IPS-20b (cell line): Measurements from ENCODE around the gene DSCAM.
"Not testable (repeated sequence)": the region's sequence is repeated elsewhere in the genome, so short reads cannot be mapped to it uniquely, and the experiment has no call there.

Source experiments
- H3K27ac ChIP-seq: one replicate; pipeline ENCODE4 v1.5.1; 2013; ENCODE audit warnings: low read length
- H3K27me3 ChIP-seq: 2 replicates; pipeline ENCODE4 v1.6.1; 2013; ENCODE audit warnings: mild to moderate bottlenecking, low read length, inconsistent platforms; ENCODE audit not compliant: insufficient read depth
- H3K36me3 ChIP-seq: 2 replicates; pipeline ENCODE4 v1.6.1; 2013; ENCODE audit warnings: low read depth, mild to moderate bottlenecking, inconsistent platforms, low read length, moderate library complexity; ENCODE audit not compliant: insufficient read depth
- H3K4me1 ChIP-seq: 2 replicates; pipeline ENCODE4 v1.6.1; 2013; ENCODE audit warnings: mild to moderate bottlenecking, control low read depth, inconsistent platforms, low read length, moderate library complexity; ENCODE audit not compliant: insufficient read depth
- H3K4me3 ChIP-seq: 2 replicates; pipeline ENCODE4 v1.5.1; 2013; ENCODE audit warnings: mild to moderate bottlenecking, low read length, inconsistent platforms
- H3K9ac ChIP-seq: 2 replicates; pipeline ENCODE4 v1.6.1; 2013; ENCODE audit warnings: low read depth, mild to moderate bottlenecking, inconsistent platforms, low read length, moderate library complexity
- H3K9me3 ChIP-seq: 2 replicates; pipeline ENCODE4 v1.6.1; 2013; ENCODE audit warnings: mild to moderate bottlenecking, low read depth, low read length, inconsistent platforms; ENCODE audit not compliant: insufficient read depth

DSCAM gene

GRCh38 chr21:40466893-40467483, 380.0 kb downstream of the DSCAM start:
- Histone ChIP-seq H3K4me3 (no peak overlapping the region), H3K9ac (no peak overlapping the region), H3K4me1 (no peaks in the 10 kb centered on the region), H3K27ac (no peak overlapping the region), H3K9me3 (no peaks in the 10 kb centered on the region), H3K27me3 (no peaks in the 10 kb centered on the region), H3K36me3 (no peaks in the 10 kb centered on the region)

- H3K4me1 ChIP-seq: no peaks in the 10 kb centered on the region
- no peak overlapping the region for H3K4me3 ChIP-seq
- no peaks in the 10 kb centered on the region for H3K9me3 ChIP-seq
- no peaks in the 10 kb centered on the region for H3K36me3 ChIP-seq
- no peak overlapping the region for H3K9ac ChIP-seq
- H3K27ac ChIP-seq: no peak overlapping the region
- no peaks in the 10 kb centered on the region for H3K27me3 ChIP-seq
Measured at GRCh38 chr21:40465382-40465781, 381.6 kb downstream of the DSCAM start.

- Histone ChIP-seq H3K4me3 (no peak overlapping the region), H3K27me3 (no peaks in the 10 kb centered on the region), H3K9ac (no peak overlapping the region), H3K4me1 (no peaks in the 10 kb centered on the region), H3K36me3 (no peaks in the 10 kb centered on the region), H3K27ac (no peak overlapping the region), H3K9me3 (no peaks in the 10 kb centered on the region)
Measured at GRCh38 chr21:40463176-40463575, 383.8 kb downstream of the DSCAM start.

- Histone ChIP-seq H3K9me3 (no peaks in the 10 kb centered on the region), H3K4me3 (no peak overlapping the region), H3K27me3 (no peaks in the 10 kb centered on the region), H3K4me1 (no peaks in the 10 kb centered on the region), H3K27ac (no peak overlapping the region), H3K36me3 (no peaks in the 10 kb centered on the region), H3K9ac (no peak overlapping the region)
Measured at GRCh38 chr21:40461008-40461407, 385.9 kb downstream of the DSCAM start.

GRCh38 chr21:40457741-40458140, 389.2 kb downstream of the DSCAM start:
- Histone ChIP-seq H3K4me1 (no peaks in the 10 kb centered on the region), H3K4me3 (no peak overlapping the region), H3K36me3 (no peaks in the 10 kb centered on the region), H3K9me3 (no peaks in the 10 kb centered on the region), H3K27me3 (no peaks in the 10 kb centered on the region), H3K27ac (no peak overlapping the region), H3K9ac (no peak overlapping the region)

GRCh38 chr21:40454057-40454456, 392.9 kb downstream of the DSCAM start:
- Histone ChIP-seq H3K9ac (no peak overlapping the region), H3K36me3 (no peaks in the 10 kb centered on the region), H3K27ac (no peak overlapping the region), H3K9me3 (no peaks in the 10 kb centered on the region), H3K4me1 (no peaks in the 10 kb centered on the region), H3K4me3 (no peak overlapping the region), H3K27me3 (no peaks in the 10 kb centered on the region)

- no peaks in the 10 kb centered on the region for H3K27me3 ChIP-seq
- H3K4me1 ChIP-seq: no peaks in the 10 kb centered on the region
- no peaks in the 10 kb centered on the region for H3K9me3 ChIP-seq
- H3K36me3 ChIP-seq: no peaks in the 10 kb centered on the region
- no peak overlapping the region for H3K4me3 ChIP-seq
- H3K9ac ChIP-seq: no peak overlapping the region
- no peak overlapping the region for H3K27ac ChIP-seq
Measured at GRCh38 chr21:40453183-40453582, 393.8 kb downstream of the DSCAM start.

- Histone ChIP-seq H3K9ac (no peak overlapping the region), H3K4me1 (no peaks in the 10 kb centered on the region), H3K27ac (no peak overlapping the region), H3K36me3 (no peaks in the 10 kb centered on the region), H3K4me3 (no peak overlapping the region), H3K27me3 (no peaks in the 10 kb centered on the region), H3K9me3 (no peaks in the 10 kb centered on the region)
Measured at GRCh38 chr21:40452548-40452947, 394.4 kb downstream of the DSCAM start.

GRCh38 chr21:40447016-40447415, 399.9 kb downstream of the DSCAM start:
- H3K4me1 ChIP-seq: no peaks in the 10 kb centered on the region
- H3K4me3 ChIP-seq: no peak overlapping the region
- no peaks in the 10 kb centered on the region for H3K9me3 ChIP-seq
- no peak overlapping the region for H3K27ac ChIP-seq
- no peaks in the 10 kb centered on the region for H3K36me3 ChIP-seq
- H3K27me3 ChIP-seq: no peaks in the 10 kb centered on the region
- H3K9ac ChIP-seq: no peak overlapping the region

- Histone ChIP-seq H3K36me3 (no peaks in the 10 kb centered on the region), H3K27me3 (no peaks in the 10 kb centered on the region), H3K9ac (no peak overlapping the region), H3K4me3 (no peak overlapping the region), H3K27ac (no peak overlapping the region), H3K4me1 (no peaks in the 10 kb centered on the region), H3K9me3 (no peaks in the 10 kb centered on the region)
Measured at GRCh38 chr21:40445349-40445921, 401.5 kb downstream of the DSCAM start.

- not testable (repeated sequence) for H3K9ac ChIP-seq, H3K4me3 ChIP-seq, H3K4me1 ChIP-seq, H3K36me3 ChIP-seq, H3K27ac ChIP-seq, H3K27me3 ChIP-seq
- H3K9me3 ChIP-seq: peaks cover 17% of the 10 kb centered on the region
Measured at GRCh38 chr21:40439581-40439980, 407.4 kb downstream of the DSCAM start.

GRCh38 chr21:40438616-40439015, 408.3 kb downstream of the DSCAM start:
- Histone ChIP-seq H3K4me3 (no peak overlapping the region), H3K27me3 (no peaks in the 10 kb centered on the region), H3K9me3 (peaks cover 17% of the 10 kb centered on the region), H3K9ac (no peak overlapping the region), H3K36me3 (no peaks in the 10 kb centered on the region), H3K27ac (no peak overlapping the region), H3K4me1 (no peaks in the 10 kb centered on the region)
